HepG2 (cell line): ENCODE results near the gene BAG3. TPM values are rescaled to one million over a fixed set of nuclear protein-coding genes. Genes with fewer than 3 reads are reported as not detected.

ENCODE experiments used
- BCL6 ChIP-seq: IDR thresholded peaks from 2 replicates; pipeline ENCODE4 v1.6.1; 2016; ENCODE audit warnings: missing genetic modification reagents, missing compliant biosample characterization
- HNF4A ChIP-seq: sonication (generic); formaldehyde crosslinking; IDR thresholded peaks from 2 replicates; pipeline ENCODE4 v1.4.0; 2020; ENCODE audit warnings: missing genetic modification reagents
- HNF4G ChIP-seq, 2 experiments: sonication (generic) in 1 of 2; formaldehyde crosslinking in 1 of 2; IDR thresholded peaks; 2 replicates each; pipeline versions ENCODE4 v1.4.0 to v1.6.1; 2011 to 2020; ENCODE audit warnings: borderline replicate concordance in 2 of 2, low read depth in 2 of 2, mild to moderate bottlenecking in 2 of 2, low read length in 1 of 2, missing genetic modification reagents in 1 of 2, moderate library complexity in 1 of 2
- KLF11 ChIP-seq: IDR thresholded peaks from 2 replicates; pipeline ENCODE4 v1.6.1; 2016; ENCODE audit warnings: missing compliant biosample characterization
- MTA1 ChIP-seq: sonication (generic); formaldehyde crosslinking; IDR thresholded peaks from 2 replicates; pipeline ENCODE4 v1.4.0; 2020; ENCODE audit warnings: missing genetic modification reagents, mild to moderate bottlenecking, borderline replicate concordance
- NR2F1 ChIP-seq, 2 experiments: fragments of 450-650 bp in 1 of 2; formaldehyde crosslinking in 1 of 2; IDR thresholded peaks; 2 replicates each; pipeline versions ENCODE4 v1.5.0 to v1.6.1; 2016 to 2020; ENCODE audit warnings: mild to moderate bottlenecking in 1 of 2, missing compliant biosample characterization in 1 of 2, missing genetic modification reagents in 1 of 2, moderate library complexity in 1 of 2
- RARA ChIP-seq: IDR thresholded peaks from 2 replicates; pipeline ENCODE4 v1.6.1; 2016; ENCODE audit warnings: missing genetic modification reagents, missing compliant biosample characterization
- TEAD2 ChIP-seq: sonication (generic); formaldehyde crosslinking; IDR thresholded peaks from 2 replicates; pipeline ENCODE4 v1.9.0; 2021; ENCODE audit warnings: missing genetic modification reagents
- ZBTB1 ChIP-seq: sonication (generic); formaldehyde crosslinking; IDR thresholded peaks from 2 replicates; pipeline ENCODE4 v1.4.0; 2020; ENCODE audit warnings: missing genetic modification reagents, borderline replicate concordance
- ZBTB8A ChIP-seq: sonication (generic); formaldehyde crosslinking; IDR thresholded peaks from 2 replicates; pipeline ENCODE4 v1.4.0; 2020; ENCODE audit warnings: mild to moderate bottlenecking, low read depth, missing genetic modification reagents, borderline replicate concordance
- ZFX ChIP-seq: sonication (generic); formaldehyde crosslinking; IDR thresholded peaks from 2 replicates; pipeline ENCODE4 v1.4.0; 2020; ENCODE audit warnings: mild to moderate bottlenecking, low read depth, missing genetic modification reagents, moderate library complexity
- ZNF556 ChIP-seq: sonication (generic); formaldehyde crosslinking; IDR thresholded peaks from 2 replicates; pipeline ENCODE4 v1.4.0; 2020; ENCODE audit warnings: mild to moderate bottlenecking, missing genetic modification reagents, borderline replicate concordance
- ZNF670 ChIP-seq: sonication (generic); formaldehyde crosslinking; IDR thresholded peaks from 2 replicates; pipeline ENCODE4 v1.8.0; 2022; ENCODE audit warnings: mild to moderate bottlenecking, missing genetic modification reagents, borderline replicate concordance
- ZNF788 ChIP-seq: sonication (generic); formaldehyde crosslinking; IDR thresholded peaks from 2 replicates; pipeline ENCODE4 v1.5.0; 2020; ENCODE audit warnings: mild to moderate bottlenecking, missing genetic modification reagents, borderline replicate concordance
- polyA plus RNA-seq, 8 experiments: library from polyadenylated mRNA; depleted of rRNA in 3 of 8; stranded (reverse) in 7 of 8; unstranded in 1 of 8; fragments of >200 nt; fragmentation: Illumina TruSeq in 4 of 8; extraction: Trizol in 4 of 8; gene quantifications; 2 replicates each; pipeline versions ENCODE4 v1.2.1 to v1.2.3, GENCODE V29; 2011 to 2016; ENCODE audit warnings: low read depth in 4 of 8, missing spikeins in 1 of 8, mixed read lengths in 1 of 8; ENCODE audit not compliant: insufficient read depth in 1 of 8
- total RNA-seq, 5 experiments: library from RNA; depleted of rRNA; stranded (reverse); fragments of >200 nt; fragmentation: Illumina TruSeq; extraction: Trizol; gene quantifications; 2 replicates each; pipeline ENCODE4 v1.2.3, GENCODE V29; 2016; ENCODE audit warnings: low read depth in 1 of 5
- TF ChIP-seq, protein P1 (sequence below): sonication (generic); formaldehyde crosslinking; conservative IDR thresholded peaks from 2 replicates; pipeline ENCODE4 v1.4.0; 2020; ENCODE audit warnings: mild to moderate bottlenecking, missing genetic modification reagents, moderate library complexity
- TF ChIP-seq, protein P2 (sequence below): sonication (generic); formaldehyde crosslinking; IDR thresholded peaks from 2 replicates; pipeline ENCODE4 v1.9.0; 2022; ENCODE audit warnings: low read depth, missing genetic modification reagents
- TF ChIP-seq, protein P3 (sequence below): sonication (generic); formaldehyde crosslinking; IDR thresholded peaks from 2 replicates; pipeline ENCODE4 v1.4.0; 2020; ENCODE audit warnings: missing genetic modification reagents

BAG3 gene
- total and polyA plus RNA-seq, 2 of the 13 experiments (the other 11 are each of a cell fraction or from before 2014, with no cell fraction given) = 2.9 to 6.7 TPM

DNA sequence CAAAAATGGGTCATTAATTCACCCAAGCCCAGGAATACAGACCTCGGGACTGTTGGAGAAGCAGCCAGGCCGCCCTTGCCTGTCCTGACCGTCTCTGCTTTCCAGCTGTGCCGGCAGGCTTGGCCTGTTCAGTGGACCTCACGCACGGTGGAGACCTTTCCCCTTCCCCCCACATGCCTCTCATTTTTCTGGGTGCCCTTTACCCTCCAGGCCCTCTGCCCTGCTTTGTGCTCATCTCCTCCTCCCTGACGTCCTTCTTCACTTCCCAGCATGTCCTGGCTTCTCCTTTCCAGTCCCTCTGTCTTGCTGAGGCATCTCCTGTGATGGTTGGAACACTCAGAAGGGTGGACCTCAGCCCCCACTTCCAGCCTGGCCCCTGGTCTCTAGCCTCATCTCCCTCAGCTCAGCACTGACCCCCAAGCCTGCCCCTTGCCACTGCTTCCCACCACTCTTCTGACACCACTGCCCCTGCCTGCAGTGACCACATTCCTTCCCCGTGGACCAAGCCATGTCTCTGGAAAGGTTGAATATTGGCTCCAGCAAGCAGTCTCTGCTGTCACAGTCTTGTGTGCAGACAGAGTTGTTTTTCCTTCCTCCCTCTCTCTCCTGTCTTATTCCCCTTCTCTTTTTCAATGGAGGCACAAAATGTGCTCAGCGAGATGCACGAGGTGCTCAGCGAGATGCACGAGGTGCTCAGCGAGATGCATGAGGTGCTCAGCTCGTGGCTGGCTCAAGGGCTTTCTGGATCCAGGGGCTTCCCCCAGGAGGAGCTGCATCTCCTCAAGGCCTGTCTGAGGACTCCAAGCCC lies 14.9 kb downstream of the BAG3 start (continued):
- TF ChIP-seq, protein P1, sequence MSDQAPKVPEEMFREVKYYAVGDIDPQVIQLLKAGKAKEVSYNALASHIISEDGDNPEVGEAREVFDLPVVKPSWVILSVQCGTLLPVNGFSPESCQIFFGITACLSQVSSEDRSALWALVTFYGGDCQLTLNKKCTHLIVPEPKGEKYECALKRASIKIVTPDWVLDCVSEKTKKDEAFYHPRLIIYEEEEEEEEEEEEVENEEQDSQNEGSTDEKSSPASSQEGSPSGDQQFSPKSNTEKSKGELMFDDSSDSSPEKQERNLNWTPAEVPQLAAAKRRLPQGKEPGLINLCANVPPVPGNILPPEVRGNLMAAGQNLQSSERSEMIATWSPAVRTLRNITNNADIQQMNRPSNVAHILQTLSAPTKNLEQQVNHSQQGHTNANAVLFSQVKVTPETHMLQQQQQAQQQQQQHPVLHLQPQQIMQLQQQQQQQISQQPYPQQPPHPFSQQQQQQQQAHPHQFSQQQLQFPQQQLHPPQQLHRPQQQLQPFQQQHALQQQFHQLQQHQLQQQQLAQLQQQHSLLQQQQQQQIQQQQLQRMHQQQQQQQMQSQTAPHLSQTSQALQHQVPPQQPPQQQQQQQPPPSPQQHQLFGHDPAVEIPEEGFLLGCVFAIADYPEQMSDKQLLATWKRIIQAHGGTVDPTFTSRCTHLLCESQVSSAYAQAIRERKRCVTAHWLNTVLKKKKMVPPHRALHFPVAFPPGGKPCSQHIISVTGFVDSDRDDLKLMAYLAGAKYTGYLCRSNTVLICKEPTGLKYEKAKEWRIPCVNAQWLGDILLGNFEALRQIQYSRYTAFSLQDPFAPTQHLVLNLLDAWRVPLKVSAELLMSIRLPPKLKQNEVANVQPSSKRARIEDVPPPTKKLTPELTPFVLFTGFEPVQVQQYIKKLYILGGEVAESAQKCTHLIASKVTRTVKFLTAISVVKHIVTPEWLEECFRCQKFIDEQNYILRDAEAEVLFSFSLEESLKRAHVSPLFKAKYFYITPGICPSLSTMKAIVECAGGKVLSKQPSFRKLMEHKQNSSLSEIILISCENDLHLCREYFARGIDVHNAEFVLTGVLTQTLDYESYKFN (CRISPR knock-in tag) = peak; percentile 88
- 0 out of 2 replicates have a peak, but pooled peaks have one; percentile 28 for TF ChIP-seq BCL6
- peak; percentile 89; a peak in 3 of 4 replicates for TF ChIP-seq NR2F1 (CRISPR knock-in tag; IDR thresholded peaks at IDR 0.05)
- TF ChIP-seq, protein P2, sequence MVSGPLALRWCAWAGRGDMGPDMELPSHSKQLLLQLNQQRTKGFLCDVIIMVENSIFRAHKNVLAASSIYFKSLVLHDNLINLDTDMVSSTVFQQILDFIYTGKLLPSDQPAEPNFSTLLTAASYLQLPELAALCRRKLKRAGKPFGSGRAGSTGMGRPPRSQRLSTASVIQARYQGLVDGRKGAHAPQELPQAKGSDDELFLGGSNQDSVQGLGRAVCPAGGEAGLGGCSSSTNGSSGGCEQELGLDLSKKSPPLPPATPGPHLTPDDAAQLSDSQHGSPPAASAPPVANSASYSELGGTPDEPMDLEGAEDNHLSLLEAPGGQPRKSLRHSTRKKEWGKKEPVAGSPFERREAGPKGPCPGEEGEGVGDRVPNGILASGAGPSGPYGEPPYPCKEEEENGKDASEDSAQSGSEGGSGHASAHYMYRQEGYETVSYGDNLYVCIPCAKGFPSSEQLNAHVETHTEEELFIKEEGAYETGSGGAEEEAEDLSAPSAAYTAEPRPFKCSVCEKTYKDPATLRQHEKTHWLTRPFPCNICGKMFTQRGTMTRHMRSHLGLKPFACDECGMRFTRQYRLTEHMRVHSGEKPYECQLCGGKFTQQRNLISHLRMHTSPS (CRISPR knock-in tag) = peak; percentile 30; the same call in 1 of the 2 replicates
- no peak for TF ChIP-seq ZNF670
- TF ChIP-seq HNF4A (CRISPR knock-in tag) = peak; percentile 75
- TF ChIP-seq MTA1 (CRISPR knock-in tag) = peak; percentile 40; the same call in 1 of the 2 replicates
- TF ChIP-seq ZBTB1 = no peak
- peak; percentile 57 for TF ChIP-seq RARA (CRISPR knock-in tag)
- TF ChIP-seq ZNF788 (CRISPR knock-in tag) = 0 out of 2 replicates have a peak, but pooled peaks have one; percentile 25
- no peak for TF ChIP-seq ZBTB8A
- TF ChIP-seq ZFX (CRISPR knock-in tag) = peak; percentile 73
- peak; percentile 53; the same call in 1 of the 2 replicates for TF ChIP-seq ZNF556
- no peak for TF ChIP-seq TEAD2
- TF ChIP-seq KLF11 = no peak
- TF ChIP-seq, protein P3, sequence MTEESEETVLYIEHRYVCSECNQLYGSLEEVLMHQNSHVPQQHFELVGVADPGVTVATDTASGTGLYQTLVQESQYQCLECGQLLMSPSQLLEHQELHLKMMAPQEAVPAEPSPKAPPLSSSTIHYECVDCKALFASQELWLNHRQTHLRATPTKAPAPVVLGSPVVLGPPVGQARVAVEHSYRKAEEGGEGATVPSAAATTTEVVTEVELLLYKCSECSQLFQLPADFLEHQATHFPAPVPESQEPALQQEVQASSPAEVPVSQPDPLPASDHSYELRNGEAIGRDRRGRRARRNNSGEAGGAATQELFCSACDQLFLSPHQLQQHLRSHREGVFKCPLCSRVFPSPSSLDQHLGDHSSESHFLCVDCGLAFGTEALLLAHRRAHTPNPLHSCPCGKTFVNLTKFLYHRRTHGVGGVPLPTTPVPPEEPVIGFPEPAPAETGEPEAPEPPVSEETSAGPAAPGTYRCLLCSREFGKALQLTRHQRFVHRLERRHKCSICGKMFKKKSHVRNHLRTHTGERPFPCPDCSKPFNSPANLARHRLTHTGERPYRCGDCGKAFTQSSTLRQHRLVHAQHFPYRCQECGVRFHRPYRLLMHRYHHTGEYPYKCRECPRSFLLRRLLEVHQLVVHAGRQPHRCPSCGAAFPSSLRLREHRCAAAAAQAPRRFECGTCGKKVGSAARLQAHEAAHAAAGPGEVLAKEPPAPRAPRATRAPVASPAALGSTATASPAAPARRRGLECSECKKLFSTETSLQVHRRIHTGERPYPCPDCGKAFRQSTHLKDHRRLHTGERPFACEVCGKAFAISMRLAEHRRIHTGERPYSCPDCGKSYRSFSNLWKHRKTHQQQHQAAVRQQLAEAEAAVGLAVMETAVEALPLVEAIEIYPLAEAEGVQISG (CRISPR knock-in tag) = peak; percentile 22; the same call in 1 of the 2 replicates
- TF ChIP-seq HNF4G (IDR thresholded peaks at IDR 0.05; ENCODE audit: borderline replicate concordance, low read depth, low read length) = peak; percentile 72
- peak; percentile 58; the same call in 1 of the 2 replicates for TF ChIP-seq HNF4G (CRISPR knock-in tag; IDR thresholded peaks at IDR 0.05; ENCODE audit: borderline replicate concordance, low read depth)
